Keratinocyte (primary cell): ENCODE data around the gene GOLGB1.

Experiments
- CTCF ChIP-seq, 3 experiments: IDR thresholded peaks in 1 of 3; conservative IDR thresholded peaks in 1 of 3; optimal IDR thresholded peaks in 1 of 3; 2 replicates in 2 of 3; 3 replicates in 1 of 3; pipeline versions ENCODE3 to v1.5.1; 2011; ENCODE audit warnings: low read length in 3 of 3, mild to moderate bottlenecking in 3 of 3, moderate library complexity in 2 of 3, control low read depth in 1 of 3, inconsistent platforms in 1 of 3; ENCODE audit not compliant: insufficient read depth in 2 of 3; ENCODE audit errors: extremely low read depth in 1 of 3
- EZH2 ChIP-seq: IDR thresholded peaks from one replicate; pipeline ENCODE4 v1.6.1; 2012; ENCODE audit warnings: inconsistent platforms, mild to moderate bottlenecking, low read length, moderate library complexity

- TF ChIP-seq CTCF (optimal IDR thresholded peaks at IDR 0.05 in 1 of 3, IDR thresholded peaks at IDR 0.05 in 1 of 3, conservative IDR thresholded peaks at IDR 0.05 in 1 of 3; ENCODE audit: extremely low read depth in 1 of 3, insufficient read depth in 2 of 3, low read length in 3 of 3) (no peak), EZH2 (no peak)
Measured at GRCh38 chr3:121737644-121738043, 11.9 kb downstream of the GOLGB1 start.
